ENCODE results near the gene CUL1.

- TF ChIP-seq CTCF (IDR thresholded peaks at IDR 0.05; ENCODE audit: extremely low read depth in 1 of 2, insufficient read depth in 1 of 2, low read depth in 1 of 2, low read length in 2 of 2) (no peak), JUN (IDR thresholded peaks at IDR 0.05; ENCODE audit: borderline replicate concordance, insufficient read depth, insufficient read length, low read depth) (no peak), EZH2 (IDR thresholded peaks at IDR 0.05; ENCODE audit: borderline replicate concordance, low read depth, low read length, severe bottlenecking) (no peak), POLR2A (IDR thresholded peaks at IDR 0.05; ENCODE audit: low read depth, low read length) (no peak), MAX (IDR thresholded peaks at IDR 0.05; ENCODE audit: insufficient read depth, insufficient read length) (no peak), POLR2AphosphoS5 (IDR thresholded peaks at IDR 0.05; ENCODE audit: insufficient read depth, low read depth, low read length) (no peak), MYC (IDR thresholded peaks at IDR 0.05; ENCODE audit: low read depth, low read length) (no peak)
Observed at GRCh38 chr7:148828965-148829364, 130.3 kb downstream of the CUL1 start.
